Keratinocyte (primary cell): Measurements from ENCODE around the gene ZNF521. TPM values are rescaled to one million over a fixed set of nuclear protein-coding genes. Genes with fewer than 3 reads are reported as not detected.

Experiments used
- DNase-seq: peaks from one replicate; pipeline ENCODE4 v3.0.0-alpha.2; 2011; ENCODE audit warnings: low read depth, missing footprints, low spot score
- FAIRE-seq: peaks from 2 replicates; lab custom pipeline; 2011; peaks lifted over from hg19 to GRCh38; lab: Jason Lieb, UNC
- H2AFZ ChIP-seq: 2 replicates; pipeline ENCODE4 v1.6.0; 2012; ENCODE audit warnings: low read length, control low read depth, inconsistent platforms; ENCODE audit not compliant: control insufficient read depth
- H3K27ac ChIP-seq: 2 replicates; pipeline ENCODE4 v1.5.1; 2011; ENCODE audit warnings: low read length; ENCODE audit not compliant: control insufficient read depth, insufficient read depth
- H3K27me3 ChIP-seq: 3 replicates; pipeline ENCODE4 v1.6.0; 2011; ENCODE audit warnings: low read length; ENCODE audit not compliant: control insufficient read depth, insufficient read depth; ENCODE audit errors: extremely low read depth
- H3K36me3 ChIP-seq, 2 experiments: 2 replicates in 1 of 2; 3 replicates in 1 of 2; pipeline ENCODE4 v1.5.1; 2011; ENCODE audit warnings: low read length in 2 of 2, mild to moderate bottlenecking in 1 of 2; ENCODE audit not compliant: control insufficient read depth in 2 of 2, insufficient read depth in 2 of 2; ENCODE audit errors: extremely low read depth in 1 of 2
- H3K4me1 ChIP-seq: 3 replicates; pipeline ENCODE4 v1.5.1; 2011; ENCODE audit warnings: low read length; ENCODE audit not compliant: control insufficient read depth, insufficient read depth; ENCODE audit errors: extremely low read depth
- H3K4me2 ChIP-seq: 3 replicates; pipeline ENCODE4 v1.6.0; 2011; ENCODE audit warnings: low read depth, low read length; ENCODE audit not compliant: control insufficient read depth, insufficient read depth; ENCODE audit errors: extremely low read depth
- H3K4me3 ChIP-seq, 3 experiments: fragments of 200-600 bp in 1 of 3; sonication (generic) in 1 of 3; 2 replicates in 2 of 3; 3 replicates in 1 of 3; pipeline ENCODE4 v1.5.1; 2011 to 2016; ENCODE audit warnings: low read length in 3 of 3, mild to moderate bottlenecking in 3 of 3, control low read depth in 2 of 3, inconsistent platforms in 1 of 3, low read depth in 1 of 3, mixed read lengths in 1 of 3, mixed run types in 1 of 3, moderate library complexity in 1 of 3; ENCODE audit not compliant: control insufficient read depth in 2 of 3, insufficient read depth in 2 of 3; ENCODE audit errors: extremely low read depth in 1 of 3
- H3K79me2 ChIP-seq: 2 replicates; pipeline ENCODE4 v1.6.0; 2012; ENCODE audit warnings: low read length; ENCODE audit not compliant: control insufficient read depth, insufficient read depth
- H3K9ac ChIP-seq: 3 replicates; pipeline ENCODE4 v1.6.0; 2011; ENCODE audit warnings: low read length; ENCODE audit not compliant: control insufficient read depth, insufficient read depth; ENCODE audit errors: extremely low read depth
- H3K9me1 ChIP-seq: 3 replicates; pipeline ENCODE4 v1.6.0; 2011; ENCODE audit warnings: low read length; ENCODE audit not compliant: control insufficient read depth, insufficient read depth; ENCODE audit errors: extremely low read depth
- H3K9me3 ChIP-seq: 2 replicates; pipeline ENCODE4 v1.5.1; 2012; ENCODE audit warnings: low read depth, low read length; ENCODE audit not compliant: control insufficient read depth
- H4K20me1 ChIP-seq: 3 replicates; pipeline ENCODE4 v1.6.0; 2011; ENCODE audit warnings: low read length; ENCODE audit not compliant: control insufficient read depth, insufficient read depth; ENCODE audit errors: extremely low read depth
- EZH2 ChIP-seq: IDR thresholded peaks from one replicate; pipeline ENCODE4 v1.6.1; 2012; ENCODE audit warnings: inconsistent platforms, mild to moderate bottlenecking, low read length, moderate library complexity
- dilution Hi-C: fragments of 300-500 bp; cut with MboI; formaldehyde crosslinking; loops from one replicate; pipeline ENCODE4 v1.7.0; 2020; ENCODE audit warnings: low sequenced_read_pairs; ENCODE audit not compliant: extremely low pct_ligation_motif_present
- polyA plus RNA-seq, 5 experiments: library from polyadenylated mRNA; depleted of rRNA in 3 of 5; stranded (reverse) in 3 of 5; stranded (forward) in 1 of 5; unstranded in 1 of 5; fragments of >200 nt; gene quantifications; 1 replicate in 1 of 5; 2 replicates in 3 of 5; 3 replicates in 1 of 5; pipeline versions ENCODE4 v1.2.1 to v1.2.3, GENCODE V29; 2011 to 2012; ENCODE audit warnings: missing spikeins in 2 of 5, low read depth in 1 of 5, low replicate concordance in 1 of 5
- TF ChIP-seq, protein P1 (sequence below), 3 experiments: IDR thresholded peaks in 1 of 3; conservative IDR thresholded peaks in 1 of 3; optimal IDR thresholded peaks in 1 of 3; 2 replicates in 2 of 3; 3 replicates in 1 of 3; pipeline versions ENCODE3 to v1.5.1; 2011; ENCODE audit warnings: low read length in 3 of 3, mild to moderate bottlenecking in 3 of 3, moderate library complexity in 2 of 3, control low read depth in 1 of 3, inconsistent platforms in 1 of 3; ENCODE audit not compliant: insufficient read depth in 2 of 3; ENCODE audit errors: extremely low read depth in 1 of 3

The ZNF521 gene
- polyA plus RNA-seq, 1 donor (not counting 4 experiments of a cell fraction or from before 2014, with no cell fraction given), result 0.07 TPM

DNA sequence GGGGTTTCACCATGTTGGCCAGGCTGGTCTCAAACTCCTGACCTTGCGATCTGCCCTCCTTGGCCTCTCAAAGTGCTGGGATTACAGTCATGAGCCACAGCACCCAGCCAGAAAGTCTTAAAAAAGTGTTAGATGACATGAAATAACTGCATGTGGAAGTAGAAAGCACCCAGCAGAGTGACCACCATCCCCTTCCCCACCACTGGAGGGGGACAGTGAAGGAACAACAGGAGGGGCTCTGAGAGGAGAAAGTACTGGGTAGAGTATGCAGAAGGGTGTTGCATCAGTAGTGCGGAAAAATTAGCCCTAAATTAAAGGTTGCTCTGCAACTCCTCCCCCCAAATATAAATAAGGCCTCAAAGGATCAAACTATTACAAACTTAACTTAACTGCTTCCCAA lies 230.5 kb downstream of the ZNF521 start:
- Histone ChIP-seq H2AFZ (no peak overlapping the region), H3K27ac (no peak overlapping the region), H3K27me3 (no peaks in the 10 kb centered on the region), H3K9ac (no peak overlapping the region), H3K79me2 (no peaks in the 10 kb centered on the region), H4K20me1 (no peaks in the 10 kb centered on the region), H3K36me3 (no peaks in the 10 kb centered on the region), H3K4me2 (no peak overlapping the region), H3K9me3 (no peaks in the 10 kb centered on the region), H3K9me1 (no peaks in the 10 kb centered on the region), H3K4me3 (no peak overlapping the region), H3K4me1 (no peaks in the 10 kb centered on the region)
- no peak for TF ChIP-seq EZH2
- TF ChIP-seq, protein P1, sequence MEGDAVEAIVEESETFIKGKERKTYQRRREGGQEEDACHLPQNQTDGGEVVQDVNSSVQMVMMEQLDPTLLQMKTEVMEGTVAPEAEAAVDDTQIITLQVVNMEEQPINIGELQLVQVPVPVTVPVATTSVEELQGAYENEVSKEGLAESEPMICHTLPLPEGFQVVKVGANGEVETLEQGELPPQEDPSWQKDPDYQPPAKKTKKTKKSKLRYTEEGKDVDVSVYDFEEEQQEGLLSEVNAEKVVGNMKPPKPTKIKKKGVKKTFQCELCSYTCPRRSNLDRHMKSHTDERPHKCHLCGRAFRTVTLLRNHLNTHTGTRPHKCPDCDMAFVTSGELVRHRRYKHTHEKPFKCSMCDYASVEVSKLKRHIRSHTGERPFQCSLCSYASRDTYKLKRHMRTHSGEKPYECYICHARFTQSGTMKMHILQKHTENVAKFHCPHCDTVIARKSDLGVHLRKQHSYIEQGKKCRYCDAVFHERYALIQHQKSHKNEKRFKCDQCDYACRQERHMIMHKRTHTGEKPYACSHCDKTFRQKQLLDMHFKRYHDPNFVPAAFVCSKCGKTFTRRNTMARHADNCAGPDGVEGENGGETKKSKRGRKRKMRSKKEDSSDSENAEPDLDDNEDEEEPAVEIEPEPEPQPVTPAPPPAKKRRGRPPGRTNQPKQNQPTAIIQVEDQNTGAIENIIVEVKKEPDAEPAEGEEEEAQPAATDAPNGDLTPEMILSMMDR (optimal IDR thresholded peaks at IDR 0.05 in 1 of 3, IDR thresholded peaks at IDR 0.05 in 1 of 3, conservative IDR thresholded peaks at IDR 0.05 in 1 of 3; ENCODE audit: extremely low read depth in 1 of 3, insufficient read depth in 2 of 3, low read length in 3 of 3), result no peak
- DNase-seq (no peak), FAIRE-seq (no peak)
- dilution Hi-C loops, result no loop called here

DNA sequence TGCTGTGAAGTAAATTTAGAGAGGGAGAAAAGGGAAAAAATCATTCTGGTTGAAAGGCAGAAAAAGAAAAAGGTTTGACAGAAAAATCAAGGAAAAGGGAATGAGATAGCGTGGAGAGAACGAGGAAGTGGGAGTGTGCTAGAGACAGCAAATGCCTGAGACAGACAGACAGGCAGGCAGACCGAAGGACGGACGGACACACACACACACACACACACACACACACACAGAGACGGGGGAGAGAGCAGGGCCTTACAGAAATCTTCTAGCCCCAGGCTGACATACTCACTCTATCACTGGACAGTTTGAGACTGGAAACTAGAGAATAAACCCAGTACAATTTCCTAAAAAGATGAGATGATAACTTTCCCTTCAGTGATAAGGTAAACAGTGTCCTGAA lies 238.4 kb downstream of the ZNF521 start:
- H3K9me3 ChIP-seq, result no peaks in the 10 kb centered on the region
- H3K36me3 ChIP-seq, result no peaks in the 10 kb centered on the region
- no peaks in the 10 kb centered on the region for H4K20me1 ChIP-seq
- H3K4me3 ChIP-seq, result no peak overlapping the region
- FAIRE-seq (no peak), DNase-seq (no peak)
- H3K4me1 ChIP-seq, result no peaks in the 10 kb centered on the region
- no peaks in the 10 kb centered on the region for H3K79me2 ChIP-seq
- H3K9ac ChIP-seq, result no peak overlapping the region
- no peak overlapping the region for H3K4me2 ChIP-seq
- no peak overlapping the region for H2AFZ ChIP-seq
- dilution Hi-C loops, result no loop called here
- H3K27me3 ChIP-seq, result no peaks in the 10 kb centered on the region
- no peaks in the 10 kb centered on the region for H3K9me1 ChIP-seq
- H3K27ac ChIP-seq, result no peak overlapping the region
- TF ChIP-seq EZH2, result no peak
- TF ChIP-seq, protein P1 (optimal IDR thresholded peaks at IDR 0.05 in 1 of 3, IDR thresholded peaks at IDR 0.05 in 1 of 3, conservative IDR thresholded peaks at IDR 0.05 in 1 of 3; ENCODE audit: extremely low read depth in 1 of 3, insufficient read depth in 2 of 3, low read length in 3 of 3), result no peak
